ENCODE results near the gene PKP3.

Gene PKP3

DNA sequence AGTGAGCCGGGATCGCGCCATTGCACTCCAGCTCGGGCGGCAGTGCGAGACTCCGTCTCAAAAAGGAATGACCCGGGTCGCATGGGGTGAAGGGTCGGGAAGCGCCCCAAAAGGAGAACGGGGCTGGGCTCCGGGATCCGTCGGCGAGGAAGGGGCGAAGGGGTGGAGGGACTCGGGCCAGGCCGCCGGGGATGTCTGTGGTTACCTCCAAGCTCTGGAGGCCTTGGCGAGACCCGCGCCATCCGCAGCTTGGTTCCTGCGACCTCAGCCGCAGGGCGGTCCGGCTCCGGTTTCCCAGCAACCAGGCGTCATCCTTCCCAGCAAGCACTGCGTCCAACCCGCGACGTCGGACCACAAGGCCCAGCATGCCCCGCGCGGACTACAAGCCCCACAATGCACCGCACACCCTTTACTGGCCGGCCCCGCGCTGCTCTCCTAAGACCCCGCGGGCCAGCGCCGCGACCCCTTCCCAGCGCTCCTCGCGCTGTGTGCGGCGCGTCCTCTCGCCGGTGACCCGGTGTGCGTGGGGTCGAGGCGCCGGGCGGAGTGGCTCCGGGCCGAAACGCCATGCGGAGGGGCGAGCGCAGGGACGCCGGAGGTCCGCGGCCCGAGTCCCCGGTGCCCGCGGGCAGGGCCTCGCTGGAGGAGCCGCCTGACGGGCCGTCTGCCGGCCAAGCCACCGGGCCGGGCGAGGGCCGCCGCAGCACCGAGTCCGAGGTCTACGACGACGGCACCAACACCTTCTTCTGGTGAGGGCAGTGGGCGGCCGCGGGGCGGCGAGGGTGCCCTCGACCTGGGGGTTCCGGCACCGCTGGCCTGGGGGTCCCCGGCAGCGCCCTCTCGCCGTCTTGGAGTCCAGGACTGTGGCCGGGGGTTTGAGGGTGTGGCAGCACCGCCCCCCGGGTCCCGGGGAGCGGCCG lies 56.1 kb downstream of the PKP3 start, which contains the start of gene PTDSS2:
PTDSS2 (plus strand) TSS at position 391 of the 920 bp plus-strand sequence; CDS start at position 568, 177 bp downstream.
- peak; percentile 82 for DNase-seq

DNA sequence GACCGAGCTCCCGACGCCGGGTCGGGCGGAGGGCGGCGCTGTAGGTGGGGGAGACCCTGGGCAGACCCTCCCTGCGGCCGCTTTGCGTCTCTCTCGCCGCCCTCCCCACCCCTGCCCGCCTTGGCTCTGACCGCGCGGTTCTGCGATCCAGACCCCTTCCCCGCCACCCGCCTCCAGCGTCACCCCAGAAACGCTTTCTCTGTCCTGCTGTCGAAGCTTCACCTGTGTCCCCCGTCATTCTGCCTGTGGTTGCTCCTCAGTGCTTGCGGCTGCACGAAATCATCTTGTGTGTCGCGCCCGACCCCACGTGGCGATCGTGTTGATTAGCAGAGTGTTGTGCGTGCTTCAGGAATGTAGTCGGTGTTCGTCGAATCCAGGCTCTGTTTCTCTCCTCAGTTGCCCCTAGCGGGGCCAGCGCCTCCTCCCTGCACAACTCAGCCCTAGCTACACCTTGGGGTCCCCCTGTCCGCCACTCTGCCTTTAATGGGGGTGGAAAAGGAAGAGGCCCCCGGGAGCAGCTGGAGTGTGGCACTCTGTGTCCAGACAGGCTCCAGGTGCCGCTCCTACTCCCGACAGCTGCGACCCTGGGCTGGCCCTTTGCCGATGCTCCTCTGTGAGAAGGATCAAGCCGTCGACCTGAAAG lies 56.9 kb downstream of the PKP3 start:
- peak; percentile 5 for DNase-seq

DNA sequence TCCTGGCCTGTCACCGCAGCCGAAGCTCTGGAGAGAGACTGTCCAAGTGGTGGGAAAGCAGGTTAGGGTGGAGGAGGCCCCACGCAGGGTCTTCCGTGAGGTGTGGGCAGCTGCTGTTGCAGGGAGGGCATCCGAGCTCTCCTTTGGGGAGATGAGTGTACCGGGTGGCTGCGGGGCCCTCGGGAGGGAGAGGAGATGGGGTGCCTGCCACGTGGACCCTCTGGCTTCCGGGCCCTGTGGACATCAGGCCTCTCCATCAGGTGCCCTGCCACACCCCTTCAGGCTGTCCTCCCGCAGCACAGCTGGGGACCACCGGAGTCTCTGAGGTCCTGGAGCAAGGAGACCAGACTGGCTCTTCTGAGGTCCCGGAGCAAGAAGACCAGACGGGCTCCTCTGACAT lies 57.7 kb downstream of the PKP3 start:
- no peak for DNase-seq

DNA sequence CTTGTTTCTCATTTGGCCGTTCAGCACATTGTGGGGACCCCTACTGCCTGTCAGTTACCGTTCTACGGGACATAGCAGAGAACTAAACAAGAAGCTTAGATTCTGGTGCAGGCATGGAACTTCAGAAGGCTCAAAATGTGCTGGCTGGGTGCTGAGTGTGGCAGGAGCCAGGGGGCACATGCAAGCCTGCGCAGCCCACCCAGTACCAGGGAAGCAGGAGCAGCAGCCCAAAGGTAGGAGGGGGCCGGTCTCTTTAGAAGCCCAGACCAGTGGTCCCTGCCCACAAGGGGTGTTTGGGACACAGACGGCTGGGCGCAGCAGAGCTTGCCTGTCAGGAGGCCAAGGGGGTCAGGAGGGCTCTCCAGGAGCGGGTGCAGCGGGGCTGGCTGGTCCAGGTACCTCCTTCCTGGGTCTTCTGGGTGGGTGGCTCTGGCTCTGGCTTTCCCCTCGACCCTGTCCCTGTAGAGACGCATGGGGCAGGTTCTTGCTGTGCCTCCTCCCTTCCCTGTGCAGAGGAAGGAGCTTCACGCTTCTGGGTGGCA lies 58.3 kb downstream of the PKP3 start:
- DNase-seq: no peak

DNA sequence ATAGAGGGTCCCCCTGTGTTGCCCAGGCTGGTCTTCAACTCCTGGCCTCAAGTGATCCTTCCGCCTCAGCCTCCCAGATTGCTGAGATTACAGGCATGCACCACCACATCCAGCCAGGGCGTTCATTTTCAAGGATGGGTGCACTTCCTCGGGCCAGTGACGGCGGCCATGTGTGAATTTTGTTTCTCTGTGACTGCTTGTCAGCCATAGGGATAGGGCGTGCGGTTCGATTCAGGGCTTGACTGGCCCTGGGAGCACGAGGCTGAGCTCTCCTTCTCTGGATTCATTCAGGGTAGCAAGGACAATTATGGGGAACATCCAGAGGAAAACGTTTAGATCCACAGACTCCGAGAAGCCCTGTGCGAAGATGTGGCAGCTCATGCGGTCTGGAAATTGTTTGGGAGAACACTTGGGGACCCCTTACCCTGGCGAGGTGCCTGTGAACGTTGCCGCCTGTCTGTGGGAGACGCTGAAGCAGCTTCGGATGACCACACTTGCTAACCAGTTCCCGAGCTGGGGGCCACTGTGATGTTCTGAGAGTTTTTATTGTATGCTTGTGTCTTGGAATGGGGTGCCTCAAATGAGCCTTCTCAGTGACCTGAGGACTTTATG lies 59.0 kb downstream of the PKP3 start:
- no peak for DNase-seq

DNA sequence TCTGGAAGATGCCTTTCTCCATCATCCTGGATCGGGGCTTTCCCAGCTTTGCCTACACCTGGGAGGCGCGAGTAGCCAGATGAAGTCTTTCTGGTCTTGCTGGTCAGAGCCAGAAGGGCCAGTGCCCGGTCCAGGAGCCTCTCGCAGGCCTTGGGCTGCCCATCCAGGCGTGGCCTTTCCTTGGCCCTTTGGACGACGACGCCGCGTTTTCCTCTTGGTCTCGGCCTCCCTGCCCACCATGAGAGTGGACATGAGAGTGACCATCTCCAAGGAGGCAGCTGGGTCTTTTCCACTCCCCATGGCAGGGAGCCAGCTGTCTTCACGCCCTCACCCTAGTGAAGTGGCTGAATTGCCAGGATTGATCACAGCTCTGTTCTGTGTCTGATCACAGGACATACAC lies 59.6 kb downstream of the PKP3 start:
- DNase-seq: no peak

DNA sequence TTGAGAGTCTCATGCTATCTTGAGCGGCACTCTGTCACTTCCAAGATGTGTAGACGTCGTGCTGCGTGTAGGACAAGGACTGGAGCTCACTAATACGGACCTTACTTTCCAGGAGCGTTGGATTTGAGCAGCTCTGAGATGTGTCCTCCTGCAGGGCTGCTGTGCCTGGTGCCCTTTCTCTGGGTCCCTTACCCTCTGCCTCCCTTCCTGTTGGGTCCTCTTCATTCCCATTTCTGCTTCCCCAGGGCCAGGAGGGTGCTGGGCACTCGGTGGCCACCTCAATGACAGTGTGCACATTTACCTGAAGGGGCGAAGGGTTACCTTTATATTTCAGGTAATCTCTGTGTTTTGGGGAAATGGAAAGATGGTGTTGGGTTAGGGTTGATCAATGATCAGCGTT lies 60.0 kb downstream of the PKP3 start:
- DNase-seq: no peak
